ENCODE data around the gene ACTL6B. TPM values are rescaled to one million over a fixed set of nuclear protein-coding genes. Genes with fewer than 3 reads are reported as not detected.

Gene ACTL6B
- total and polyA plus RNA-seq, 2 of the 13 experiments (the other 11 are each of a cell fraction or from before 2014, with no cell fraction given): not detected

DNA sequence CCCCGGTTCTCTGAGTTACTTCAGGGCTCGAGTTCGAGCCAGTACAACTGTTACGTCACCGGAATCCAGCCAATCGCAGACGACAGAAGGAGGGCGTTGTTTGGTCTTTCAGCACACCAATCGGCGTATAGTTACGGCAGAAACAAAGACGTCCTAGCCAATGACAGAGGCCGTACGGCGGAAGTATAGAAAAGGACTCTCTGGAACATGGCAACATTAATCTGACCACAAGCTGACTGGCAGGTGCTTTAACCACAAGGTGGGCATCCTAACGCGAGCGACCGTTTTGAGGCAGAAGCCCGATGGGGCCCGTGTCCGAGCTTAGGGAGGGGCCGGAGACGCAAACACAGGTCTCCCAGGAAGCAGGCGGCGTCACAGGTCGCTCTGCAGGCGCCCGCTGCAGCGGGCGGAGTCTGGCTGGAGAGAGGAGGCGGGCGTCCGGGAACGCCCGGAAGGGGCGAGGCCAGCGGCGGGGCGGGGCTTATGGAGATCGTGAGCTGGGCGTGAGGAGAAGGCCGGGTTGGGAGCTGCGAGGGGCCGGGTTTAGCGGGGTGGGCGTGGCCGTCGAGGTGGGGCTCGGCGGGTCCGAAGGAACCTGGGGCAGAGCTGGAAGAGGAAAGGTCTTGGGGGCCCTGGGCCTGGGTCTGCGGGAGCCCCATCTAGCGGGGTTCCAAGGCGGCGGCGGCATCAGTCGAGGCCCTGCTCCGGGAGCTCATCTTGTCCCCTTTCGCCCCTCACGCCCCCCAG is 44.1 kb downstream of the ACTL6B start, which contains the start of gene MOSPD3 (continued):
- TF ChIP-seq, protein P1, sequence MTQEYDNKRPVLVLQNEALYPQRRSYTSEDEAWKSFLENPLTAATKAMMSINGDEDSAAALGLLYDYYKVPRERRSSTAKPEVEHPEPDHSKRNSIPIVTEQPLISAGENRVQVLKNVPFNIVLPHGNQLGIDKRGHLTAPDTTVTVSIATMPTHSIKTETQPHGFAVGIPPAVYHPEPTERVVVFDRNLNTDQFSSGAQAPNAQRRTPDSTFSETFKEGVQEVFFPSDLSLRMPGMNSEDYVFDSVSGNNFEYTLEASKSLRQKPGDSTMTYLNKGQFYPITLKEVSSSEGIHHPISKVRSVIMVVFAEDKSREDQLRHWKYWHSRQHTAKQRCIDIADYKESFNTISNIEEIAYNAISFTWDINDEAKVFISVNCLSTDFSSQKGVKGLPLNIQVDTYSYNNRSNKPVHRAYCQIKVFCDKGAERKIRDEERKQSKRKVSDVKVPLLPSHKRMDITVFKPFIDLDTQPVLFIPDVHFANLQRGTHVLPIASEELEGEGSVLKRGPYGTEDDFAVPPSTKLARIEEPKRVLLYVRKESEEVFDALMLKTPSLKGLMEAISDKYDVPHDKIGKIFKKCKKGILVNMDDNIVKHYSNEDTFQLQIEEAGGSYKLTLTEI (CRISPR knock-in tag; conservative IDR thresholded peaks at IDR 0.05): no peak
- no peak for TF ChIP-seq KDM1A (CRISPR knock-in tag; IDR thresholded peaks at IDR 0.05)
- TF ChIP-seq ZNF326 (CRISPR knock-in tag; IDR thresholded peaks at IDR 0.05; ENCODE audit: borderline replicate concordance): no peak
- TF ChIP-seq YEATS4 (CRISPR knock-in tag; IDR thresholded peaks at IDR 0.05; ENCODE audit: borderline replicate concordance): 0 out of 2 replicates have a peak, but pooled peaks have one; percentile 42
- TF ChIP-seq ZNF563 (CRISPR knock-in tag; IDR thresholded peaks at IDR 0.05): 0 out of 2 replicates have a peak, but pooled peaks have one; percentile 57
- no peak for TF ChIP-seq KLF6 (CRISPR knock-in tag; IDR thresholded peaks at IDR 0.05)
- no peak for TF ChIP-seq ADNP (CRISPR knock-in tag; IDR thresholded peaks at IDR 0.05)
- no peak for TF ChIP-seq FOXJ3 (CRISPR knock-in tag; IDR thresholded peaks at IDR 0.05; ENCODE audit: borderline replicate concordance)
- 0 out of 2 replicates have a peak, but pooled peaks have one; percentile 10 for TF ChIP-seq HOXA5 (CRISPR knock-in tag; IDR thresholded peaks at IDR 0.05)
- no peak for TF ChIP-seq HIVEP1 (CRISPR knock-in tag; IDR thresholded peaks at IDR 0.05)
- no peak for TF ChIP-seq RBM22 (optimal IDR thresholded peaks at IDR 0.05; ENCODE audit: low read length)
- TF ChIP-seq, protein P2, sequence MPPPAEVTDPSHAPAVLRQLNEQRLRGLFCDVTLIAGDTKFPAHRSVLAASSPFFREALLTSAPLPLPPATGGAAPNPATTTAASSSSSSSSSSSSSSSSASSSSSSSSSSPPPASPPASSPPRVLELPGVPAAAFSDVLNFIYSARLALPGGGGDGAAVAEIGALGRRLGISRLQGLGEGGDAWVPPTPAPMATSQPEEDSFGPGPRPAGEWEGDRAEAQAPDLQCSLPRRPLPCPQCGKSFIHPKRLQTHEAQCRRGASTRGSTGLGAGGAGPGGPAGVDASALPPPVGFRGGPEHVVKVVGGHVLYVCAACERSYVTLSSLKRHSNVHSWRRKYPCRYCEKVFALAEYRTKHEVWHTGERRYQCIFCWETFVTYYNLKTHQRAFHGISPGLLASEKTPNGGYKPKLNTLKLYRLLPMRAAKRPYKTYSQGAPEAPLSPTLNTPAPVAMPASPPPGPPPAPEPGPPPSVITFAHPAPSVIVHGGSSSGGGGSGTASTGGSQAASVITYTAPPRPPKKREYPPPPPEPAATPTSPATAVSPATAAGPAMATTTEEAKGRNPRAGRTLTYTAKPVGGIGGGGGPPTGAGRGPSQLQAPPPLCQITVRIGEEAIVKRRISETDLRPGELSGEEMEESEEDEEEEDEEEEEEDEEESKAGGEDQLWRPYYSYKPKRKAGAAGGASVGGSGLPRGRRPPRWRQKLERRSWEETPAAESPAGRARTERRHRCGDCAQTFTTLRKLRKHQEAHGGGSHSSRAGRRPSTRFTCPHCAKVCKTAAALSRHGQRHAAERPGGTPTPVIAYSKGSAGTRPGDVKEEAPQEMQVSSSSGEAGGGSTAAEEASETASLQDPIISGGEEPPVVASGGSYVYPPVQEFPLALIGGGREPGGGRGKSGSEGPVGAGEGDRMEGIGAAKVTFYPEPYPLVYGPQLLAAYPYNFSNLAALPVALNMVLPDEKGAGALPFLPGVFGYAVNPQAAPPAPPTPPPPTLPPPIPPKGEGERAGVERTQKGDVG (CRISPR knock-in tag; IDR thresholded peaks at IDR 0.05; ENCODE audit: borderline replicate concordance): no peak
- TF ChIP-seq NFE2L2 (IDR thresholded peaks at IDR 0.05; ENCODE audit: low read length): no peak
- TF ChIP-seq RBAK (CRISPR knock-in tag; IDR thresholded peaks at IDR 0.05): no peak
- 0 out of 2 replicates have a peak, but pooled peaks have one; percentile 15 for TF ChIP-seq ZNF264 (CRISPR knock-in tag; IDR thresholded peaks at IDR 0.05)
- no peak for TF ChIP-seq ZNF335 (CRISPR knock-in tag; IDR thresholded peaks at IDR 0.05)
- no peak for TF ChIP-seq THYN1 (CRISPR knock-in tag; IDR thresholded peaks at IDR 0.05; ENCODE audit: borderline replicate concordance, low read depth)
- TF ChIP-seq EP300 (IDR thresholded peaks at IDR 0.05; ENCODE audit: low read depth in 2 of 2, low read length in 2 of 2): no peak
- no peak for TF ChIP-seq EP300 (CRISPR knock-in tag; IDR thresholded peaks at IDR 0.05; ENCODE audit: borderline replicate concordance)
- TF ChIP-seq SP2 (CRISPR knock-in tag; IDR thresholded peaks at IDR 0.05): peak; percentile 80
- no peak for TF ChIP-seq KDM6A (CRISPR knock-in tag; IDR thresholded peaks at IDR 0.05; ENCODE audit: low read depth)
- TF ChIP-seq ZNF17 (CRISPR knock-in tag; IDR thresholded peaks at IDR 0.05): no peak
- TF ChIP-seq ZNF180 (CRISPR knock-in tag; IDR thresholded peaks at IDR 0.05; ENCODE audit: borderline replicate concordance, low read depth): no peak
- TF ChIP-seq ZNF121 (CRISPR knock-in tag; IDR thresholded peaks at IDR 0.05): no peak
